NCI-H2107 (cell line): ENCODE data around the gene ORAI1.
"Not testable (repeated sequence)": the region's sequence is repeated elsewhere in the genome, so short reads cannot be mapped to it uniquely, and the experiment has no call there.

ENCODE experiments used
- DNase-seq: peaks from one replicate; lab custom pipeline; 2025; lab: John Stamatoyannopoulos, UW

Gene ORAI1

DNA sequence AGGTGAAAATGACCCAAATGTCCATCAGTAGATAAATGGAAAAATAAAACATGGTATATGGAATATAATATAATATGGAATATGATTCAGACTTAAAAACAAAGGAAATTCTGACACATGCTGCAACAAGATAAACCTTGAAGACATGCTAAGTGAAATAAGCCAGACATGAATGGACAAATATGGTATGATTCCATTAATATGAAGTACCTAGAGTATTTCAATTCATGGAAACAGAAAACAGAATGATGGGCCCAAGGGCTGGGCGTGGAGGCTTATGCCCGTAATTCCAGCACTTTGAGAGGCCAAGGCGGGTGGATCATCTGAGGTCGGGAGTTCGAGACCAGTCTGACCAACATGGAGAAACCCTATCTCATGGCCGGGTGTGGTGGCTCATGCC lies 22.7 kb upstream of the ORAI1 start:
- DNase-seq: no peak

DNA sequence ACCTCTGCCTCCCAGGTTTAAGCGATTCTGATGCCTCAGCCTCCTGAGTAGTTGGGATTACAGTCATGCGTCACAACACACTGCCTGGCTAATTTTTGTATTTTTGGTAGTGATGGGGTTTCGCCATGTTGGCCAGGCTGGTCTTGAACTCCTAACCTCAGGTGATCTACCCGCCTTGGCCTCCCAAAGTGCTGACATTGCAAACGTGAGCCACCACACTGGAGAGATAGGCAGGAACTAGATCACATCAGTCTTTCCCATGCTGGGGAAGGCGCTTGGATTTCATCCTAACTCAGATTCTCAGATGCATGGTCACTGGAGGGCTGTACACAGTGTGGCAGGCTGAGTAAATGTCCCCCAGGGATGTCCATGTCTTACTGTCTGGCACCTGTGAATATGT lies 18.0 kb upstream of the ORAI1 start:
- no peak for DNase-seq

DNA sequence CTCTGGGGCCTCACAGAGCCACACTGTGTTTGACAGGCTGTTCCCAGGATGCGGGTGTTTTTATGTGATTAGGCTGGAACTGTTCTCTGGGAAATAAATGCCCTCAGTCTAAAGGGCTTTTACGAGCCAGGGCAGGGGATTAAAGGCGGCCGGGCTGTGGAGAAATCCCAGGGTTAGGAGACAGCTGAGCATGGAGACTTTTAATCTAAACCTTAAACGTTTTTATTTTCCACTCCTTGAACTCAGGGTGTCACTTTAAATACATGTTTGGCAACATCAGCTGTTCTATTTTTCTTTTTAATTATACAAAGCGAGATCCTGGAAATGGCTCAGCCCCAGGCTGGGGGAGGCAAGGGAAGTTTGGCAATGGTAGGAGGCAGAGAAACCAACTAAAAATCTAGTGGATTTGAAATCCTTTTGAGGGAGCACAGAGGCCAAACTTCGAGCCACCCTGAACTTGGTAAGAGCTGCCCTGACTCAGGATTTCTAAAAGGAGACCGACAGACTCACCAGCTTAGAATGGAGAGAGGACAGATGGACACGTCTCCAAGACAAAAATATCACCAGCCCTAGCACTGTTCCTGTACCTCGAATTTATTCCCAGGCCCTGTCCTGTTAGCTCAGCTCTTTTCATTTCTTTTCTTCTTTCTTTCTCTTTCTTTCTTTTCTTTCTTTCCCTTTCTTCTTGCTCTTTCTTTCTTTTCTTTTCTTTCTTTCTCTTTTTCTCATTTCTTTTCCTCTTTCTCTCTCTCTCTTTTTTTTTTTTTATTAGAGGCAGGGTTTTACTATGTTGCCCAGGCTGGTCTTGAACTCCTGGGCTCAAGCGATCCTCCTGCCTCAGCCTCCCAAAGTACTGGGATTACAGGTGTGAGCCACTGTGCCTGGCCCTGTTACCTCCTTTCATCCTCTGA lies 15.8 kb upstream of the ORAI1 start:
- DNase-seq: no peak

DNA sequence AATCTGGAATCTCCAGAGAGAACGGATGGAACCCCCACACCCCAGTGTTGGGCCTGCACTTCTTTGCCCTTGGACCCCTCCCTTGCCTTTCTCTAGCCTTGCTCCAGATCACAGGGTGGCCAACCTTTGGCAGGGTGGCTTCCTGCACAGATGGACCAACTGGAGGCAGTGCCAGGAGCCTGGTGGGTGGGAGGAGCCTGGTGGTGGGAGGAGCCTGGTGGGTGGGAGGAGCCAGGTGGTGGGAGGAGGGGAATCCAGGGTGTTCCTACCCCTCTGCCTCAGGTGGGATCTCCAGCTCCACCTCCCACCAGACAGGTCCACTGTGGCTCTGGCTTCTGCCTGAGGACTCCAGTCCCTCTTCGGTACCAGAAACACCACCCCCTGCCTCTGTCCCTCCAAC lies 15.0 kb upstream of the ORAI1 start:
- DNase-seq: no peak

DNA sequence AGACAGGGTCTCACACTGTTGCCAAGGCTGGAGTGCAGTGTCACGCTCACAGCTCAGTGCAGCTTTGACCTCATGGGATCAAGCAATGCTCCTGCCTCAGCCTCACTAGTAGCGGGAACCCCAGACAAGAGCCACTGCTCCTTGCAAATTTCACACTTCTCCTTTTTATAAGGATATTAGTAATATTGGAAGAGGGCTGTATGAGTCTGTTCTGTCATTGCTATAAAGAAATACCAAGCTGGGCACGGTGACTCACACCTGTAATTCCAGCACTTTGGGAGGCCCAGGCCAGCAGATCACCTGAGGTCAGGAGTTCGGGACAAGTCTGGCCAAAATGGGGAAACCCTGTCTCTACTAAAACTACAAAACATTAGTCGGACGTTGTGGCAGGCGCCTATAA lies 12.9 kb upstream of the ORAI1 start:
- no peak for DNase-seq

DNA sequence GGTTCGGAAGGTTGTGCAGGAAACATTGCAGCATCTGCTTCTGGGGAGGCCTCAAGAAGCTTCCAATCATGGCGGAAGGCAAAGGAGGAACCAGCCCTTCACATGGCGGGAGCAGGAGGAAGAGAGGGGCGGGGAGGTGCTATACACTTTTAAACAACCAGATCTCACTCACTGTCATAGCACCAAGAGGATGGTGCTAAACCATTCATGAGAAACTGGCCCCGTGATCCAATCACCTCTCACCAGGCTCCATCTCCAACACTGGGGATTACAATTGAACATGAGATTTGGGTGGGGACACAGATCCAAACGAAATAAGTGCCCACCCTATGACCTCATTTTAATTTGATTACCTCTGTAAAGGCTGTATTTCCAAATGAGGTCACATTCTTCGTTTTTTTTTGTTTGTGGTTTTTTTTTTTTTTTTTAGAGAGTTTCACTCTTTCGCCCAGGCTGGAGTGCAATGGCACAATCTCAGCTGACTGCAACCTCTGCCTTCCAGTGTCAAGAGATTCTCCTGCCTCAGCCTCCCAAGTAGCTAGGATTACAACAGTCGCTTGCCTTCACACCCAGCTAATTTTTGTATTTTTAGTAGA lies 11.4 kb upstream of the ORAI1 start:
- DNase-seq: no peak

DNA sequence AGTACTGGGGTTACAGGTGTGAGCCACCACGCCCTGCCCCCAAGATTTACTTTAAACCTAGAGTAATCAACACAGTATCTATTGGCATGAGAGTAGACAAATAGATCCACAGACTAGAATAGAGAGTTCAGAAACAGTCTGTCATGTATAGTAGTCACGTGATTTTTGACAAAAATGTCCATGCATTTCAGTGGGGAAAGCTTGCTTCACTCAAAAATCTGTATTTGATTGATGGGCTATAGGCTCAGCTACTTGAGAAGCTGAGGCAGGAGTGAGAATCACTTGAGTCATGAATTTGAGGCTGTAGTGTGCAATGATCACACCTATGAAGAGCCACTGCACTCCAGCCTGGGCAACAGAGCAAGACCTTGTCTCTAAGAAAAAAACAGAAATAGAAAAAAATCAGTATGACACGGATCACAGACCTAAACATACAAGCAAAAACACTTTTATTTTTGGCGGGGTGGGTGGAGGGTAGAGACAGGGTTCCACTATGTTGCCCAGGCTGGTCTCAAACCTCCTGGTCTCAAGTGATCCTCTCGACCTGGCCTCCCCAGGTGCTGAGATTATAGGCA lies 7.6 kb upstream of the ORAI1 start:
- DNase-seq: no peak

DNA sequence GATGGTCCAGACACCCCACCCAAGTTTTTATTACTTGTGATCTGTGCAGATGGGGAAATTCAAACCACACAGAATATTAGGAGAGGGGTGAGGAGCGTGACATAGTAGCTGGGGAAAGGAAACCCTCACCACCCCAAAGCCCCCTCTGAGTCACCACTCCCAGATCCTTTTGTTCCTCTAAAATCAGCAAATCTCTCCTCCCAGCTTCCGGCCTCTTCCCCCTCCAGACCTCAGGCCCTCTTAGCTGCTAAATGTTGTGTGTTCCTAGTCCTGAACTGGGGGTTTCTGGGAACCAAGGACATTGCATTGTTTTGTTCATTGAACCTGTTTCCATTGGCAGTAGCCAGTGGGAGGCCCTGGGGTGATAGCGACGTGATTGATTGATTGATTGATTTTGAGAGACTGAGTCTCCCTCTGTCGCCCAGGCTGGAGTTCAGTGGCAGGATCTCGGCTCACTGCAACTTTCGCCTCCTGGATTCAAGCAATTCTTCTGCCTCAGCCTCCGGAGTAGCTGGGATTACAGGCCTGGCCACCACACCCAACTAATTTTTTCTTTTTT lies 5.9 kb upstream of the ORAI1 start:
- no peak for DNase-seq

DNA sequence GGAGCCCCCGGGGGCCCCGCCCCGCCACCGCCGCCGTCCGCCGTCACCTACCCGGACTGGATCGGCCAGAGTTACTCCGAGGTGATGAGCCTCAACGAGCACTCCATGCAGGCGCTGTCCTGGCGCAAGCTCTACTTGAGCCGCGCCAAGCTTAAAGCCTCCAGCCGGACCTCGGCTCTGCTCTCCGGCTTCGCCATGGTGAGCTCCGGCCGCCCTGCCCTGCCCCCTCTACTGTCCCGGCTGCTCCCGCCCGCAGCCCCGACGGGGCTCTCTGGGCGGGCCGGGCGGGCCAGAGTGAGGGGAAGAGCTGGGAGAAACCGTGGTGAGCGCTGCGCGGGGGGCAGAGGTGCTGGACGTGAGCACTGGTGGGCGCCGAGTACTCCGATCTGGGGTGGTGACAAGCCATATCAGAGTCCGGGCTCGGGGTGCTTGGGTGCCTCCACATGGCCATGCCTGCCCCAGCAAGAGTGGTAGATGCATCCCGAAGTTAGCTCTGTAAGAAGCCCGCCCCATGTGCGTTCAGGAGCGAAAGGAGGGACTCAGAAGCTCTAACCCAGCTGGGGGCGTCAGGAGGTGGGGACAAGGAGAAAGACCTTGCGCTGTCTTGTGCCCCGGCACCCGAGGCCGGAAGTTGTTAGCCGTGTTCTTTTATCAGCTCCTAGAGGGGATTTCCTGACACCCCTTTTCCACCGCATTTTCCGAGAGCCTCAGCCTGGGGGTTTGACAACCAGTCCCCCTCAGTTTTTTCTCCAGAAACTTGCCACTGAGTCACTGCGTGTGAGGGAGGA lies 717 bp downstream of the ORAI1 start:
- peak; percentile 17 for DNase-seq

DNA sequence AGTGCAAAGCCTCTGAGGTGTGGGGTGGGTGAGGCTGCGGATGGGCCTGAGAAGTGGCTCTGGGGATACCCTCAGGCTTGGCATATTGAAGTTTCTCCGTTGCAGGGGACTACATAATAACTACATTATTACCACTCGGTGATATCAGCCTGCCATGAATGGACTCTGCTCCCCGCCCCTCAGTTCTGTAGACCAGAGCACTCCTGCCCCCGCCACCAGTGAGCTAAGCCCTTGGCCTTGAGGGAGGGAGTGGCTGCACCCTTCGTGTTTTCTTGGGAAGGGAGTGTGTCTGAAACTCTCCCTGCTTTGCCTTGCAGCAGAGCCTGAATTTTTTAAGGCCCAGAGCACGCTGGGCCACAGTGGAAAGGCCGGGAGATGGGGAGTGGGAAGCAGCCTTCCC lies 1.7 kb downstream of the ORAI1 start:
- DNase-seq: no peak

DNA sequence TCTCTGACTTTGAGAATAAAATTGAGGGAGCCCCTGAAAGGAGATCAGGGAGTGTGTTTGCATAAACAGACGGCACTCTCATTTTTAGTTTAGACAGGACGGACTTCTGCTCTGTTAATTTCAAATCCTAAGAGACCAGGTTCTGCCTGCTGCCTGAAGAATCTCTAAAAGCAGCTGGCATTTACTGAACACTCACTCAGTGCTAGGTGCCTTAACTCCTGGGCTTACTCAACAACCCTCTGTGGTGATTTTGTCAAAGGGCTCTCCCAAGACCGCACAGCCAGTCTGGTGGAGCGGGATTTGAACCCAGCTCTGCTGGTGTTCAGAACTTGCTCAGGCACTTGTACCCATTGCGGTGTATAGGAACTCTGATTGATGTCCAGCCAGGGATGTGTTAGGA lies 2.2 kb downstream of the ORAI1 start:
- no peak for DNase-seq

DNA sequence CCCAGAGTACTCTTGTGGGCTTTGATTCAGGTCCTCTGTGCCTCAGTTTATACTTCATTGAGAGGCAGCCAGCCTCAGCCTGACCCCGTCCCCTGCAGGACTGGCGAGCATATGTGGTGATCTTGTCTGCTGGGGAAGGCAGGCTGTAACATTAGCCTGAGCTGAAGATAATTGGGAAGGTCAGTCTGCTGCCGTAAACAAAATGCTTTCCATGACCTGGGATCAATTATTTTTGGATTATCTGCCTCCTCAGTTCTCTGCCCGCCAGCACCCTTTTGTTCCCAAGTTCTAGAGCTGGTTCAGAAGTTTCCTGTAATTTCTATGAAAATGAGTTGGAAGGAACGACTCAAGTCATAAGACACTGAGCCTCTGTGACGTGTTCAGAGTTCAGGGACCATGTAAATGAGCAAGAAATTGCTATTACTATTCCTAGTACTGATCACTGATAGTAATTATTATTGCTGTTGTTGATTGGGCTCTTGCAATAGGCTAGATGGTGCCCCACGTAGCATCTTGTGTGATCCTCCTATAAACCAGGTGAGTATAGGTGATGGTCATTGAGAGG lies 4.5 kb downstream of the ORAI1 start:
- DNase-seq: no peak

DNA sequence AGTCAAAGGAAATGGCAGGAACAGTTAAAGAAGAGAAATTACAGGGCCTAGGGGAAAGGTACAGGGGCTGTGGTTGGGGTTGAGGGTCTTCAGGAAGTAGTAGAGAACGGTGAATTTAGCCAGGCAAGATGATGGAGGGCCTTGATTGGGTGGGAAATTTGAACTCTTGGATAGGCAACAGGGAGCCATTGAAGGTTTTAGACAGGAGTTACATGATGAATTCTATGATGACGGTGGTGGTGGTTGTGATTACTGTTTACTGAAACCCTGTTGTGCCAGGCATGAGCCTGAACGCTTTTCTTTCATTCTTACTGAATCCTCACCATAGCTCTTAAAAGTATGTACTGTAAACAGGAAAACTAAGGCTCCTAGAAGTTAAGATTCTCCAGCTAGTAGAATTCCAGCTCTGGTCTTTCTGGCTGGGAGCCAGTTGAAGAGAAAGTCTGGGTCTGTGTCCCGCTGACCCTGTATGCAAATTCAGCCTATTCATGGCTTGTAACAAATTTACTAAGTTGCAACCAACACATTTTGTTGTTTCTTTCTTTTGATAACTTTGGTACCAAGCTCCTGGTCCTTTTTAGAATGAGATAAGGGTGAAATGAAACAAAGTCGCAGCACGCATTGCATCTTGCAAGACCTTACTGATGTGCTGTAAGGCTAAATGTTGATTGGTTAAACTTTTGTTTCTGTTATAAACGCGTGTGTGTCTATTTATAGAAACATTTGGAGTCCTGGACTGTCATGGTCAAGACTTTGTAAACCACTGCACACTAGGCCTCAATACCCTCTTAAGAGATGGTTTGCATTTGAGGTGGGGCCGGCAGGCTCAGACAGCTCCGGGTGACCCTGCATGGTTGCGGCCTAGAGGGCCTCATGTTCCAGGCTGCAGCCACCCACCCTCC lies 6.0 kb downstream of the ORAI1 start:
- DNase-seq: no peak

DNA sequence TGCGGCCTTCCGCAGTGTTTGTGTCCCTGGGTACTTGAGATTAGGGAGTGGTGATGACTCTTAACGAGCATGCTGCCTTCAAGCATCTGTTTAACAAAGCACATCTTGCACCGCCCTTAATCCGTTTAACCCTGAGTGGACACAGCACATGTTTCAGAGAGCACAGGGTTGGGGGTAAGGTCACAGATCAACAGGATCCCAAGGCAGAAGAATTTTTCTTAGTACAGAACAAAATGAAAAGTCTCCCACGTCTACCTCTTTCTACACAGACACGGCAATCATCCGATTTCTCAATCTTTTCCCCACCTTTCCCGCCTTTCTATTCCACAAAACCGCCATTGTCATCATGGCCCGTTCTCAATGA lies 7.5 kb downstream of the ORAI1 start:
- DNase-seq: not testable (repeated sequence)

DNA sequence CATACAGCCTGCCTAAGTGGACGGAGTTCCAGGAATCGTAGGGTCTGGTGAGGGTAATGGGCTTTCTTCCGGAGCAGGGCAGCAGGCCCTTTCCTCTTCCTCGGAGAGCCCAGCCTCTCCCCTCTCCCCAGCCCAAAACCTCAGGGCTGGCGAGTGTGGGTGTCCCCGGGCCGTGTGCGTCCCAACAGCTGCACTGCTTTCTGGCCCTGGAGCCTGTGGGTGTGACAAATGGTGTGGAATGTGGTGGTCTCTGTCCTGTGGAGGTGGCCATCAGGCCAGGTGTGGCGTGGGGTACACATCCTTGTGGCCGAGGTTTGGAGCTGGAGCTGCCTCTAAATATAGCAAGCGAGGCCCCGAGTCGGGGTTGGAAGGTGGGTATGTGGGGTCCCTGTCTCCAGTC lies 8.5 kb downstream of the ORAI1 start:
- no peak for DNase-seq

DNA sequence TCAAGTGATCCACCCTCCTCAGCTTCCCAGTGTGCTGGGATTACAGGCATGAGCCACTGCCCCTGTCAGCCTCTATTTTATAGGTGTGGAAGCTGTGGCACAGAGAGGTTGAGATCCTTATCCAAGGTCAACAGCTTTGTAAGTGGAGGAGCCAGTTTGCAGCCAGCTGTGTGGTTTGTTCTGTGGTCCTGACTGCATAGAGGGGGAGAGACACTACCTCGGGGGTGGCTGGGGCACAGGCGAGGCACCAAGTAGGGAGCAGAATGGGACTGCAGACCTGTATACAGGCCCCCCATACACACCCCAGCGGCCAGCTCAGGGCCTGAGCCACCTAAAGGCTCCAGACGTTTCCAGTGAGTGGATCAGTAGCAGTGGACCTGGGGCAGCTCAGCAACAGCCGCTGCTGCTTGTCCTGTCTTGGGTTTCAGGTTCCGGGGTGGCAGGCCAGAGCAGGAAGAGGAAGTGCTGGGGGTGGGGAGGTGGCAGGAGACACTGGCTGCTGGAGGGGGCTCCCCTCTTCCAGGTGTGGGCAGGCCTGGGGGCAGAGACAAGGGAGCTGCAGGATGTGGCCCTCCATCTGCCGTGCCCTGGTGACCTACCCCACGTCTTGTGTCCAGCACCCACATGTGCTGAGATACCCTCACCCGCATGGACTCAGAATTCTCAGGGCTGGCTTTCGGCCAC lies 11.0 kb downstream of the ORAI1 start:
- no peak for DNase-seq

DNA sequence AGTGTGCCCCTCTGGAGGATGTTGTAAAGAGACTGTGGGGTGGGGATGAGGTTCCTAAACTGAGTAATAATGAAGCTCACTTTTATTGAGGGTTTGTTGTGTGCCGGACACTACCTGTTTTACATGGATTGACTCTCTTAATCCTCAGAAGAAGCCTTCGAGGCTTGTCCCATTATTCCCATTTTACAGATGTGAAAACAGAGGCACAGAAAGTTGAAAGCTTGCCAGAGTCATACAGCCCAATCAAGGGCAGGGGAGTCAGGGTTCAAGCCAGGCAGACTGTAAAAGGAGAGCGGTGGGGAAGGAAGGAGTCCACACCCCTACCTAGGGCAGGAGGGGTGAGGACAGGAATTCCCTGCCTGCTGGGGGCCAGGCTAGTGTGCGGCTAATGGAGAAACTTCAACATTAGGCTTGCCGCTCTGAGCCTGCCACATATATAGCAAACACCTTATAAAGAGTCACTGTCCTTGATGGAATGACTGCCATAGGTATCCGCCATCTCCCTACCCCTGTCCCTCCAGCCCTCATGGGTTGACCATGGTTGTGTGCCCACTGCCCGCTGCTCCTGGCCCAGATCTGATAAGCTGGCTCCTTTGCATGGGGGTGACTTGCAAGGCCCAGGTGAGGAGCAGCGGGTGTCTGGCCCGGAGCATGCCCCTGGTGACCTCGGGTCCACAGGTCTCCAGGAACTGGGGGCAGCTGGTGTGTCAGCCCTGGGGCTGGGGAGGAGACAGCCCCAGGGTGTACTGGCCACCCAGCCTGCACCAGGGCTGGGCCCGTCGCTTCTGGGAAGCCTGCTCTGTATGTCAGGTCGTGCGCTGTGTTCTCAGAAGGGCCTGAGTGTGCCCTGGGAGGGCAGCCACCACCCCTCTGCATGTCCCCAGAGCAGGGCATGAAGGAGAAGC lies 12.2 kb downstream of the ORAI1 start:
- DNase-seq: no peak

DNA sequence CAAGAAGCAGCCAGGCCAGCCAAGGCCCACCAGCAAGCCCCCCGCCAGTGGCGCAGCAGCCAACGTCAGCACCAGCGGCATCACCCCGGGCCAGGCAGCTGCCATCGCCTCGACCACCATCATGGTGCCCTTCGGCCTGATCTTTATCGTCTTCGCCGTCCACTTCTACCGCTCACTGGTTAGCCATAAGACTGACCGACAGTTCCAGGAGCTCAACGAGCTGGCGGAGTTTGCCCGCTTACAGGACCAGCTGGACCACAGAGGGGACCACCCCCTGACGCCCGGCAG lies 15.0 kb downstream of the ORAI1 start:
- no peak for DNase-seq

DNA sequence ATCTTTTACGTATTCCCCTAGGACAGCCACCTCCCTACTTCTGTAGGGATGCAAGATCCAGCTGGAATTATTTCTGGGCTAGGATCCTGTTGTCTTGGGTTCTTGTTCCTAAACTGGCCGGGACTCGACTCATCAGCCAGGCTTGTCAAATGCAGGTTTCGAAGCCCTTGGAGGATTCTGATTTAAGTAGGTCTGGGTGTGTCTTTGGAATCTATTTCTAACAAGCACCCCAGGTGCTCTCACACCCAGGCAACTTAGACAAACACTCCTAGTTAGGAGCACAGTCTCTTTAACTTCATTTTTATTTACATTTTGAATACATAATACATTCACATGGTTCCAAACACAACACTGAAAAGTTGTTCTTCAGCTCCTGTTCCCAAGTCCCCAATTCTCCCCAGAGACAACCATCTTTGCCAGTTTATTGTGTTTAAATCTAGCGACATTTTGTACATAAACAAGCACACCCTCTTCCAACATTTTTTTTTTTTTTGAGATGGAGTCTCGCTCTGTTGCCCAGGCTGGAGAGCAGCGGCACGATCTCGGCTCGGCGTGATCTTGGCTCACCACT lies 22.2 kb downstream of the ORAI1 start:
- no peak for DNase-seq
